Measurements from ENCODE around the gene TAGLN.
"Not testable (repeated sequence)": the region's sequence is repeated elsewhere in the genome, so short reads cannot be mapped to it uniquely, and the experiment has no call there.

The TAGLN gene

GRCh38 chr11:117180661-117181585 is 18.2 kb upstream of the TAGLN start:
- peak in 52 of 58 donors; percentile 10 to 85 (median 62) for DNase-seq

GRCh38 chr11:117181586-117182550 is 17.3 kb upstream of the TAGLN start:
- no peak for DNase-seq

GRCh38 chr11:117182551-117182935 is 16.6 kb upstream of the TAGLN start:
- DNase-seq, result no peak

DNA sequence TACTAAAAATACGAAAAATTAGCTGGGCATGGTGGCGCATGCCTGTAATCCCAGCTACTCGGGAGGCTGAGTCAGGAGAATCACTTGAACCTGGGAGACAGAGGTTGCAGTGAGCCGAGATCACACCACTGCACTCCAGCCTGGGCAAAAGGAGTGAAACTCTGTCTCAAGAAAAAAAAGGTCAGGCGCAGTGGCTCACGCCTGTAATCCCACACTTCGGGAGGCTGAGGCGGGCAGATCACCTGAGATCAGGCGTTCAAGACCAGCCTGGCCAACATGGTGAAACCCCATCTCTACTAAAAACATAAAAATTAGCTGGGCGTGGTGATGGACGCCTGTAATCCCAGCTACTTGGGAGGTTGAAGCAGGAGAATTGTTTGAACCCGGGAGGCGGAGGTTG is 16.0 kb upstream of the TAGLN start:
- not testable (repeated sequence) for DNase-seq

GRCh38 chr11:117183724-117184349 is 15.3 kb upstream of the TAGLN start:
- no peak for DNase-seq

DNA sequence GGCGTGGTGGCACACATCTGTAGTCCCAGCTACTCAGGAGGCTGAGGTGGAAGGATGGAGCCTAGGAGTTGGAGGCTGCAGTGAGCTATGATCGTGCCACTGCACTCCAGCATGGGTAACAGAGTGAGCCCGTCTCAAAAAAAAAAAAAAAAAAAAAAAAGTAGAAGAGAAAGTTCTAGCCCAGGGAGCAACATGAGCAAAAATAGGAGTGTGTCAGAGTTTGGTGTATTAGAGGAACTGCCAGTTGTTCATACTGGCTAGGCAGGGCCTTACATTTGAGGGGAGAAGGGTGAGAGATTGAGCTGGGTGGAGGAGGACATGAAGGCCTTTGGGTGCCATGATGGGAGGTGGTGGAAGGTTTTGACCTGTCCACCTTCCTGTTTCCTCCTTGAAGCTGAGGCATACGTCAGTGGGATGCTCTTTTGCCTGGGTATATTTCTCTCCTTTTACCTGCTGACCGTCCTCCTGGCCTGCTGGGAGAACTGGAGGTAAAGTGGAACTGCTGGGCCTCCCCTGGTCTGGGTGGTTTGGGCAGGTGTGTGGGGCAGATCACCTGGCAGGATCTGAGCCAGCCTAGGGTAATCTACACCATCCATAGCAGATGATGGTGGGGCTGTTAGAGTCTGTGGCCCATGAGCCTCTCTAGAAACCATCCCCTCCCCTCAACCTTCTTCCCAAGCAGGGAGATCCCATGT is 13.3 kb upstream of the TAGLN start:
- DNase-seq, result no peak

DNA sequence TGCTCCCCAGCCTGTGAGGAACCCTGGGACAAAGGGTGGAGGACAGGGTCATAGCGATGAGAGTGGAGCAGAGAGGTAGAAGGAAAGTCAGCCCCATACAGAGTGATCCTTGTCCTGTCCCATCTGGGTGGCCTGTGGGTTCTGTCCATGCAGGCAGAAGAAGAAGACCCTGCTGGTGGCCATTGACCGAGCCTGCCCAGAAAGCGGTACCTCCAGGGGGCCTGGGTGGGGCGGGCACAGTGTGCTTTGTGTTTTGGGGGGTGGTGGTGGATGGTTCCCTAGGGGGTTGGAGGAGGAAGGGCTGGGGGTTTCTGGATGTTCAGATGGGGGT is 12.8 kb upstream of the TAGLN start:
- DNase-seq, result no peak

- no peak for DNase-seq
Observed at GRCh38 chr11:117187007-117187406, 12.2 kb upstream of the TAGLN start.

GRCh38 chr11:117187428-117187798 is 11.8 kb upstream of the TAGLN start:
- no peak for DNase-seq

GRCh38 chr11:117187799-117188481 is 11.2 kb upstream of the TAGLN start:
- DNase-seq, result no peak

DNA sequence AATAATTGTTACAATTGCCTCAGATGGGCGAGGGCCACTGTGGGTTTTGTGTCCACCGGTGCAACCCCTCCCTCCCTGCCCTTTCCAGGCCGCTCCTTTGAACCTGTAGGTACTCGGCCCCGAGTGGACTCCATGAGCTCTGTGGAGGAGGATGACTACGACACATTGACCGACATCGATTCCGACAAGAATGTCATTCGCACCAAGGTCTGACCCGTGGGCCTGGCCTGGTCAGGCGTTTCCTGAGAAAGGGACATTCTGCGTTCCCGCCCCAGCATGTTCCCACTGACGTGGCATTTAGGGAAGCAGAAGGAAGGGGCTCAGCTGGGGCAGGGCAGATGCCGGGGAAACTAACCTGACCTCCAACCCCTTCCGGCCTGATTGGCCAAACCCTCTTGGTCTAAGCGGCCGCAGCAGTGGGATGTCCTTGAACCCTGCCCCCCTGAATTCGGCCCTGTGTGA is 10.5 kb upstream of the TAGLN start:
- DNase-seq, result no peak

GRCh38 chr11:117189191-117189940 is 9.8 kb upstream of the TAGLN start:
- no peak for DNase-seq

DNA sequence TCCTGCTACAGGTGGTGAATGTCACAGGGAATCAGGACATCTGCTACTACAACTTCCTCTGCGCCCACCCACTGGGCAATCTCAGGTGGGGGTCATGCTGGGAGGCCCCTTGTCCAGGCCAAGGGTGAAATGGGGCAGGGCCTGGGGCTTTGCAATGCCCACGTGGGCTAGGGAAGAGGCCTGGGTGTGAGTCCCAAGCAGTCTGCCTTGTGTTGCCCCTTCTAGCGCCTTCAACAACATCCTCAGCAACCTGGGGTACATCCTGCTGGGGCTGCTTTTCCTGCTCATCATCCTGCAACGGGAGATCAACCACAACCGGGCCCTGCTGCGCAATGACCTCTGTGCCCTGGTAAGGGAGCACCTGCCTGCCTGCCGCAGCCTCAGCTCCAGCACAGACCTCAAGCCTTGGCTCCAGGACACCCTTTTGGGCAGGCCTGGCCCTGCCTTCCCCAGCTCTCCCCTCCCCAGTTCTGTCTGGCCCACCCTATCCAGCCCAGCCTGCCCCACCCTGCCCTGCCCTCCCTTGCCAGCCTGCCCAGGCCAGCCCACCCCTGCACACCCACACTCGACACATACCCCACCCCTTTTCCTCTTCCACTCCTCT is 9.1 kb upstream of the TAGLN start:
- no peak for DNase-seq

- no peak for DNase-seq
Observed at GRCh38 chr11:117191680-117192400, 7.3 kb upstream of the TAGLN start.

- DNase-seq, result no peak
Observed at GRCh38 chr11:117192401-117192875, 6.7 kb upstream of the TAGLN start.

- DNase-seq, result no peak
Observed at GRCh38 chr11:117193130-117194020, 5.8 kb upstream of the TAGLN start.

- DNase-seq, result no peak
Observed at GRCh38 chr11:117194267-117194666, 4.9 kb upstream of the TAGLN start.

Data from anterior cingulate cortex (tissue), 58 donors.